Lower leg skin (tissue), 4 donors: ENCODE data around the gene CA5A. TPM values are rescaled to one million over a fixed set of nuclear protein-coding genes. Genes with fewer than 3 reads are reported as not detected.
A peak's percentile ranks its signal among the peaks of the same experiment; 100 is the strongest.
"Not testable (repeated sequence)": the region's sequence is repeated elsewhere in the genome, so short reads cannot be mapped to it uniquely, and the experiment has no call there.

Source experiments
- DNase-seq, 2 donors: peaks; one replicate each; pipeline ENCODE4 v3.0.0-alpha.2; 2019; ENCODE audit warnings: low spot score in 2 of 2
- H3K4me3 ChIP-seq: fragments of 200-600 bp; sonication (generic); 2 replicates; pipeline ENCODE4 v1.5.1; 2017; ENCODE audit warnings: mild to moderate bottlenecking, low read depth; ENCODE audit not compliant: poor library complexity, severe bottlenecking
- CTCF ChIP-seq, 3 donors: fragments of 450-650 bp; IDR thresholded peaks; one replicate each; pipeline ENCODE4 v1.5.1; 2016; ENCODE audit warnings: antibody characterized with exemption in 3 of 3, mild to moderate bottlenecking in 3 of 3, moderate library complexity in 2 of 3
- POLR2A ChIP-seq, 2 donors: fragments of 450-650 bp; IDR thresholded peaks; one replicate each; pipeline ENCODE4 v1.6.1; 2016 to 2017; ENCODE audit warnings: antibody characterized with exemption in 2 of 2, mild to moderate bottlenecking in 1 of 2, moderate library complexity in 1 of 2
- WGBS, 2 donors: methylation state at CpG; one replicate each; pipeline ENCODE4 v1.1.5; 2018; 5-methylcytosine and 5-hydroxymethylcytosine counted together
- intact Hi-C: fragments of 100-400 bp; cut with DNase I; formaldehyde crosslinking; loops from one replicate; pipeline ENCODE4 v1.15.0; 2023; ENCODE audit warnings: low total_unique reads
- total RNA-seq, 4 donors: library from RNA; depleted of rRNA; stranded (reverse); fragments of >200 nt; gene quantifications; one replicate each; pipeline ENCODE4 v1.1.0, GENCODE V29; 2016

The CA5A gene
- total RNA-seq: not detected

- no peak within 1 kb of the TSS for H3K4me3 ChIP-seq
- DNase-seq: no peak
- TF ChIP-seq CTCF (IDR thresholded peaks at IDR 0.05): no peak
- TF ChIP-seq POLR2A (IDR thresholded peaks at IDR 0.05): no peak
- intact Hi-C loops: no loop called here
- 80 to 91% methylated on average over 13 to 15 of the region's 15 CpGs for WGBS, 2 donors
Observed at GRCh38 chr16:87936375-87937230, at the start of gene CA5A. Gene CA5A (minus strand): TSS chr16:87936529. CDS start chr16:87936450, 79 bp downstream.

GRCh38 chr16:87985493-87985892, 49.2 kb upstream of the CA5A start:
- intact Hi-C loops, H3K4me3 ChIP-seq: not testable (repeated sequence)
- peak in 1 of 2 donors; percentile 45 for DNase-seq
- 90 to 93% methylated on average over 5 of the region's 5 CpGs for WGBS, 2 donors

GRCh38 chr16:87984632-87985267, 48.4 kb upstream of the CA5A start:
- intact Hi-C loops: no loop called here
- 94 to 95% methylated on average over 28 of the region's 28 CpGs for WGBS, 2 donors
- TF ChIP-seq POLR2A (IDR thresholded peaks at IDR 0.05) (no peak), CTCF (IDR thresholded peaks at IDR 0.05) (no peak)
- peak in 1 of 2 donors; percentile 81 for DNase-seq
- H3K4me3 ChIP-seq: no peak overlapping the region

- WGBS, 2 donors: 80 to 86% methylated on average over 13 to 15 of the region's 15 CpGs
- H3K4me3 ChIP-seq, intact Hi-C loops: not testable (repeated sequence)
- DNase-seq: peak in 1 of 2 donors; percentile 75
Observed at GRCh38 chr16:87984180-87984579, 47.9 kb upstream of the CA5A start.

GRCh38 chr16:87983737-87984097, 47.4 kb upstream of the CA5A start:
- peak in 1 of 2 donors; percentile 13 for DNase-seq
- intact Hi-C loops, H3K4me3 ChIP-seq: not testable (repeated sequence)
- 49% methylated on average over 7 of the region's 7 CpGs for WGBS, 2 donors

GRCh38 chr16:87983072-87983736, 46.9 kb upstream of the CA5A start:
- H3K4me3 ChIP-seq, intact Hi-C loops: not testable (repeated sequence)
- 49 to 53% methylated on average over 19 to 20 of the region's 20 CpGs for WGBS, 2 donors
- DNase-seq: peak in 1 of 2 donors; percentile 80

- peak in 1 of 2 donors; percentile 32 for DNase-seq
- intact Hi-C loops: no loop called here
- no peak for TF ChIP-seq CTCF (IDR thresholded peaks at IDR 0.05)
- TF ChIP-seq POLR2A (IDR thresholded peaks at IDR 0.05): no peak
- WGBS, 2 donors: 86 to 92% methylated on average over 17 of the region's 17 CpGs
- no peak overlapping the region for H3K4me3 ChIP-seq
Observed at GRCh38 chr16:87982581-87983041, 46.3 kb upstream of the CA5A start.

- 97 to 98% methylated on average over 4 of the region's 4 CpGs for WGBS, 2 donors
- DNase-seq: peak in 1 of 2 donors; percentile 18
- H3K4me3 ChIP-seq, intact Hi-C loops: not testable (repeated sequence)
Observed at GRCh38 chr16:87981376-87981775, 45.0 kb upstream of the CA5A start.

- DNase-seq, H3K4me3 ChIP-seq, intact Hi-C loops: not testable (repeated sequence)
- WGBS, 2 donors: 83 to 87% methylated on average over 12 of the region's 12 CpGs
Observed at GRCh38 chr16:87979911-87980630, 43.7 kb upstream of the CA5A start.
